Calu3 (cell line): Measurements from ENCODE around the gene CTNNAL1. TPM values are rescaled to one million over a fixed set of nuclear protein-coding genes. Genes with fewer than 3 reads are reported as not detected.
"Not testable (repeated sequence)": the region's sequence is repeated elsewhere in the genome, so short reads cannot be mapped to it uniquely, and the experiment has no call there.

ENCODE experiments used
- Bru-seq: library from RNA; stranded (reverse); fragments of 400-500 nt; gene quantifications from one replicate; lab custom pipeline; 2021; lab: Mats Ljungman, UMichigan
- BruChase-seq, 2 experiments: library from RNA; stranded (reverse); fragments of 400-500 nt; gene quantifications; one replicate each; lab custom pipeline; 2021; lab: Mats Ljungman, UMichigan
- BruUV-seq: library from RNA; stranded (reverse); fragments of 400-500 nt; replicated peaks from 2 replicates; lab custom pipeline; 2021; lab: Mats Ljungman, UMichigan
- CTCF ChIA-PET: fragments of 300-600 bp; sonication (Branson Sonifier 250); formaldehyde crosslinking; loops from one replicate; lab custom pipeline; 2022; ENCODE audit warnings: antibody characterized with exemption; lab: Charles Lee
- DNase-seq: peaks from one replicate; pipeline ENCODE4 v3.0.0; 2022
- H3K27ac Mint-ChIP-seq: one replicate; pipeline ENCODE4 v1.8.0; 2022; ENCODE audit warnings: mixed read lengths; ENCODE audit not compliant: unreplicated experiment
- H3K27me3 Mint-ChIP-seq: one replicate; pipeline ENCODE4 v1.8.0; 2022; ENCODE audit warnings: mixed read lengths; ENCODE audit not compliant: unreplicated experiment
- H3K36me3 Mint-ChIP-seq: one replicate; pipeline ENCODE4 v1.8.0; 2022; ENCODE audit warnings: mild to moderate bottlenecking, moderate library complexity, mixed read lengths; ENCODE audit not compliant: insufficient read depth, unreplicated experiment
- H3K4me1 Mint-ChIP-seq: one replicate; pipeline ENCODE4 v1.8.0; 2022; ENCODE audit warnings: mild to moderate bottlenecking, low read depth, mixed read lengths; ENCODE audit not compliant: unreplicated experiment
- H3K4me3 Mint-ChIP-seq: one replicate; pipeline ENCODE4 v1.8.0; 2022; ENCODE audit warnings: mild to moderate bottlenecking, low read depth, moderate library complexity, mixed read lengths; ENCODE audit not compliant: unreplicated experiment
- H3K9me3 Mint-ChIP-seq: one replicate; pipeline ENCODE4 v1.8.0; 2022; ENCODE audit warnings: low read depth, mixed read lengths; ENCODE audit not compliant: unreplicated experiment
- intact Hi-C: fragments of 100-400 bp; cut with micrococcal nuclease; formaldehyde crosslinking; loops from one replicate; pipeline ENCODE4 v1.10.0; 2022; ENCODE audit not compliant: unreplicated experiment
- long read RNA-seq: library from polyadenylated mRNA; stranded (forward); transcript quantifications from one replicate; pipeline ENCODE4 v2.0.0, GENCODE V29; 2022
- total RNA-seq: library from RNA; stranded (reverse); gene quantifications from 2 replicates; pipeline ENCODE4 v1.2.3, GENCODE V29; 2022
- TF ChIP-seq, protein P1 (sequence below): fragments of 200-600 bp; IDR thresholded peaks from one replicate; pipeline ENCODE4 v1.8.0; 2022; ENCODE audit warnings: antibody characterized with exemption; ENCODE audit not compliant: unreplicated experiment

CTNNAL1 gene, protein sequence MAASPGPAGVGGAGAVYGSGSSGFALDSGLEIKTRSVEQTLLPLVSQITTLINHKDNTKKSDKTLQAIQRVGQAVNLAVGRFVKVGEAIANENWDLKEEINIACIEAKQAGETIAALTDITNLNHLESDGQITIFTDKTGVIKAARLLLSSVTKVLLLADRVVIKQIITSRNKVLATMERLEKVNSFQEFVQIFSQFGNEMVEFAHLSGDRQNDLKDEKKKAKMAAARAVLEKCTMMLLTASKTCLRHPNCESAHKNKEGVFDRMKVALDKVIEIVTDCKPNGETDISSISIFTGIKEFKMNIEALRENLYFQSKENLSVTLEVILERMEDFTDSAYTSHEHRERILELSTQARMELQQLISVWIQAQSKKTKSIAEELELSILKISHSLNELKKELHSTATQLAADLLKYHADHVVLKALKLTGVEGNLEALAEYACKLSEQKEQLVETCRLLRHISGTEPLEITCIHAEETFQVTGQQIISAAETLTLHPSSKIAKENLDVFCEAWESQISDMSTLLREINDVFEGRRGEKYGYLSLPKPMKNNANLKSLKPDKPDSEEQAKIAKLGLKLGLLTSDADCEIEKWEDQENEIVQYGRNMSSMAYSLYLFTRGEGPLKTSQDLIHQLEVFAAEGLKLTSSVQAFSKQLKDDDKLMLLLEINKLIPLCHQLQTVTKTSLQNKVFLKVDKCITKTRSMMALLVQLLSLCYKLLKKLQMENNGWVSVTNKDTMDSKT
- total RNA-seq (20.6 and 23.7 TPM in 2 replicates), Bru-seq, nascent RNA (percentile 69 among the genes with signal in this experiment), BruChase-seq, experiment 1, labeled RNA remaining after a 6-hour chase (percentile 51 among the genes with signal in this experiment), BruChase-seq, experiment 2, labeled RNA remaining after a 2-hour chase (percentile 51 among the genes with signal in this experiment)
- long read RNA-seq, transcript CTNNAL1-201 (19 exons, 2,490 nt), result major isoform, 57 of 66 reads
- long read RNA-seq, partial matches to known transcripts, result 1 of 66 reads
- long read RNA-seq, other reads (novel, unspliced or antisense), result 8 of 66 reads

DNA sequence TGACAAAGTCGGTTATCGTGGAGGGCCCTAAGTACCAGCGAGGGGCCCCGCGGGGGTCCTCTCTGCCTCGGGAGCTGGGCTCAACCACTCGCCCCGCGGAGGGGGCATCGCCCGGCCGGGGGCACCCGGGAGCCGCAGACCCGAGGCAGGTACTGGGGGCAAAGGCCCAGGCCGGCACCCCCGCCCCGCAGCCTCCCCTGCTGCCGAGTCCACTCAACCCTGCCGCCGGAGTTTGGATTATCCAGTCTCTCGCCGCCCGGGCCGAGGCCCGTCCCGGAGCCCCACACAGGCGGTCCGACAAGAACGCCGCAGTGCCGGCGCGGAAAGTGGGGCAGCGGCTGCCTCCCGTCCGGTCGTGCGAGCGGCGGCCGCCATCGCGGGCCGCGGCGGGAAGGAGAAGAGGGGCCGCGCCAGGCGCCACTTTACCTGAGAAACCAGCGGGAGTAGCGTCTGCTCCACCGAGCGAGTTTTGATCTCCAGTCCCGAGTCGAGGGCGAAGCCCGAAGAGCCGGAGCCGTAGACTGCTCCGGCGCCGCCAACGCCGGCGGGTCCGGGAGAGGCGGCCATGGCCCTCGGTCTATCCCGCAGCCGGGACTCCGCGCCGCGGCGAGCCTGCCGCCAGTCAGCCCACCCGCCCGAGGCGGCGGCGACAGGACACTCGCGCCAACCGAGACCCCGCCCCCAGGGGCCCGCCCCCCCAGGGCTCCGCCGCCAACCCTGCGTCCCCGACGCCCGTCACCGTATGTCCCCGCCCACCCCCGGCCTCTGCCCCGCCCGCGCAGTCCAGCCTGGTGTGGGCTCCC is at the start of gene CTNNAL1:
TSS of gene CTNNAL1 (minus strand) at position 624 of the 803 bp plus-strand sequence. CDS start at position 567, 57 bp downstream.
- peak; percentile 92 for DNase-seq
- Mint-ChIP-seq H3K27me3 (no peaks in the 10 kb centered on the region), H3K36me3 (peaks cover 16% of the 10 kb centered on the region), H3K4me3 (peak within 1 kb of the TSS; percentile 84), H3K9me3 (no peaks in the 10 kb centered on the region), H3K27ac (peak within 1 kb of the TSS; percentile 88), H3K4me1 (peaks cover 25% of the 10 kb centered on the region)
- no TSS peak for BruUV-seq
- intact Hi-C loops, result loop anchor here (10.0 kb wide), 1 partner anchor 58 kb away; no protein-coding TSS in a partner anchor
- CTCF ChIA-PET, result no interaction called here
- TF ChIP-seq, protein P1, sequence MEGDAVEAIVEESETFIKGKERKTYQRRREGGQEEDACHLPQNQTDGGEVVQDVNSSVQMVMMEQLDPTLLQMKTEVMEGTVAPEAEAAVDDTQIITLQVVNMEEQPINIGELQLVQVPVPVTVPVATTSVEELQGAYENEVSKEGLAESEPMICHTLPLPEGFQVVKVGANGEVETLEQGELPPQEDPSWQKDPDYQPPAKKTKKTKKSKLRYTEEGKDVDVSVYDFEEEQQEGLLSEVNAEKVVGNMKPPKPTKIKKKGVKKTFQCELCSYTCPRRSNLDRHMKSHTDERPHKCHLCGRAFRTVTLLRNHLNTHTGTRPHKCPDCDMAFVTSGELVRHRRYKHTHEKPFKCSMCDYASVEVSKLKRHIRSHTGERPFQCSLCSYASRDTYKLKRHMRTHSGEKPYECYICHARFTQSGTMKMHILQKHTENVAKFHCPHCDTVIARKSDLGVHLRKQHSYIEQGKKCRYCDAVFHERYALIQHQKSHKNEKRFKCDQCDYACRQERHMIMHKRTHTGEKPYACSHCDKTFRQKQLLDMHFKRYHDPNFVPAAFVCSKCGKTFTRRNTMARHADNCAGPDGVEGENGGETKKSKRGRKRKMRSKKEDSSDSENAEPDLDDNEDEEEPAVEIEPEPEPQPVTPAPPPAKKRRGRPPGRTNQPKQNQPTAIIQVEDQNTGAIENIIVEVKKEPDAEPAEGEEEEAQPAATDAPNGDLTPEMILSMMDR, result no peak

DNA sequence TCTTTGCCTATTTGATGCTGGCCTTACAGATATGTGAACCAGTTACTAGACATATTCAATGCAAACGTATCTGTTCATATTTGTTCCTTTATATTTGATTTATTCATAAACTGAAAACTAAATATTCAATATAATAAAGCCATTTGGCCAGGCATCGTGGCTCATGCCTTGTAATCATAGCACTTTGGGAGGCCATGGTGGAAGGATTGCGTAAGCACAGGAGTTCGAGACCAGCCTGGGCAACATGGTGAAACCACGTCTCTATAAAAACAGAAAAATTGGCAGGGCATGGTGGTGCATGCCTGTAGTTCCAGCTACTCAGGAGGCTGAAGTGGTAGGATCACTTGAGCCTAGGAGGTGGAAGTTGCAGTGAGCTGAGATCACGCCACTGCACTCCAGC is 49.2 kb upstream of the CTNNAL1 start:
- no TSS peak for BruUV-seq
- DNase-seq, result no peak
- Mint-ChIP-seq H3K36me3 (peaks cover 11% of the 10 kb centered on the region), H3K4me1 (peaks cover 7% of the 10 kb centered on the region), H3K27ac (no peak overlapping the region), H3K9me3 (no peaks in the 10 kb centered on the region), H3K4me3 (no peak overlapping the region), H3K27me3 (no peaks in the 10 kb centered on the region)
- TF ChIP-seq, protein P1, result no peak
- intact Hi-C loops, result loop anchor here (10.0 kb wide), 1 partner anchor 52 kb away; the partner anchor contains the start of gene TMEM245
- CTCF ChIA-PET, result no interaction called here

DNA sequence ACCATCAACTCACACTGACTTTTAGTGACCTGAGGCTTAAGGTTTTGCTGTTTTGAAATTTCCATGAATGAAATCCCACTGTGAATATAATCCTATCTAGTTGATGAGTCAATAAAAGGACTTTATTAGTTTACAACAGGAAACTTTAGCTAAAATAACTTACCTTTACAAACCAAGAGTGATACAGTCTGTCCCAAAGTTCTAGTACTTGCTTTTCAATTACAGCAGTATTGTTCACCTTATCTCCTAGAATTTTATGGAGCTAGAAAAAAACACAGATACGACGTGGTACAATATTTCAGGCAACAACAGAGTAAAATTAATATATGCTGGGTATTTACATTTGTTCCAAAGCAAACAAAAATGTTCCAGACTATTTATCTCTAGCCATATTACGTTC is 46.9 kb upstream of the CTNNAL1 start:
- no peak overlapping the region for H3K27ac Mint-ChIP-seq
- peaks cover 7% of the 10 kb centered on the region for H3K36me3 Mint-ChIP-seq
- H3K27me3 Mint-ChIP-seq, result no peaks in the 10 kb centered on the region
- H3K9me3 Mint-ChIP-seq, result no peaks in the 10 kb centered on the region
- intact Hi-C loops, result loop anchor here (10.0 kb wide), 1 partner anchor 55 kb away; the partner anchor contains the start of gene TMEM245
- peaks cover 7% of the 10 kb centered on the region for H3K4me1 Mint-ChIP-seq
- H3K4me3 Mint-ChIP-seq, result no peak overlapping the region
- TF ChIP-seq, protein P1, result no peak
- DNase-seq, result no peak
- CTCF ChIA-PET, result no interaction called here
- BruUV-seq, result no TSS peak

DNA sequence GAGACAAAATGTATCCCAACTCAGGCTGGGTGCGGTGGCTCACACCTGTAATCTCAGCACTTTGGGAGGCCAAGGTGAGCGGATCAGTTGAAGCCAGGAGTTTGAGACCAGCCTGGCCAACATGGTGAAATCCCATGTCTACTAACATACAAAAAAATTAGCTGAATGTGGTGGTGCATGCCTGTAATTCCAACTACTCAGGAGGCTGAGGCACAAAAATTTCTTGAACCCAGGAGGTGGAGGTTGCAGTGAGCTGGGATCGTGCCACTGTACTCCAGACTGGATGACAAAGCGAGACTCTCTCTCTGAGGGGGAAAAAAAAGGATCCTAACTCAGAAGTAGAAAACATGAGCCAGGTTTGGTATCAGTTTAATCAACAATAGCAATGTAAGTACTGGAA is 39.8 kb upstream of the CTNNAL1 start:
- intact Hi-C loops, H3K9me3 Mint-ChIP-seq, H3K27me3 Mint-ChIP-seq, DNase-seq, H3K4me1 Mint-ChIP-seq, BruUV-seq, CTCF ChIA-PET, H3K4me3 Mint-ChIP-seq, H3K27ac Mint-ChIP-seq: not testable (repeated sequence)
- peaks cover 12% of the 10 kb centered on the region for H3K36me3 Mint-ChIP-seq
